Activated naive CD8-positive, alpha-beta T cell treated with anti-CD3 and anti-CD28 coated beads for 36 hours (primary cell): ENCODE measurements around the gene GLIS1. TPM values are rescaled to one million over a fixed set of nuclear protein-coding genes. Genes with fewer than 3 reads are reported as not detected.

Experiments
- DNase-seq: peaks from one replicate; pipeline ENCODE4 v3.0.0; 2021
- H3K27ac Mint-ChIP-seq: one replicate; pipeline ENCODE4 v1.8.0; 2022; ENCODE audit warnings: mild to moderate bottlenecking, moderate library complexity, mixed read lengths
- H3K27me3 Mint-ChIP-seq: one replicate; pipeline ENCODE4 v1.8.0; 2022; ENCODE audit warnings: mild to moderate bottlenecking, mixed read lengths
- H3K36me3 Mint-ChIP-seq: one replicate; pipeline ENCODE4 v1.8.0; 2021; ENCODE audit warnings: mild to moderate bottlenecking, mixed read lengths
- H3K4me1 Mint-ChIP-seq: one replicate; pipeline ENCODE4 v1.8.0; 2021; ENCODE audit warnings: mixed read lengths
- H3K4me3 Mint-ChIP-seq: one replicate; pipeline ENCODE4 v1.8.0; 2022; ENCODE audit warnings: mild to moderate bottlenecking, moderate library complexity, mixed read lengths
- H3K9me3 Mint-ChIP-seq: one replicate; pipeline ENCODE4 v1.8.0; 2022; ENCODE audit warnings: mixed read lengths
- total RNA-seq, 2 experiments: library from RNA; stranded (reverse); gene quantifications; one replicate each; pipeline ENCODE4 v1.2.3, GENCODE V29; 2021

GLIS1 gene
- total RNA-seq, 2 experiments from 2014 or later: 0.10 TPM; not detected in 1

DNA sequence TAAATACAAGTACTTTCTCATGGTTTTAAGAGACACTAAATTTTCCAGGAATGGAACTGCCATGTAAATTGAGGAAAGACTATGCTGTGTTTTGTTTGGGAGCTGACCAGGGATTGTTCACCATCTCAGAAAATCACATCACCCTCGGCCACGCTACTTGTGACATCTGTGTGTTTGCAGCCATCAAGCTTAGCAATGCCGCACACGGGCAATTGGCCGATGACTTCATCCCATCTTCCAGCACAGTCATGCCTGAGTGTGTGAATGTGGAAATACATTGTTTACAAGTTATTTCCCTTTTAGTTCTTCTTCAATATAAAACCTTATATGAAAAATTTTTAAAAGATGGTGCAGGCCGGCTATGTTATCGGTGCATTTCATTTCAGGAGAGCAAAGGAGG is 121.6 kb downstream of the GLIS1 start:
- DNase-seq: no peak
- H3K27me3 Mint-ChIP-seq: no peaks in the 10 kb centered on the region
- H3K36me3 Mint-ChIP-seq: peaks cover 2% of the 10 kb centered on the region
- no peaks in the 10 kb centered on the region for H3K4me1 Mint-ChIP-seq
- H3K27ac Mint-ChIP-seq: no peak overlapping the region
- H3K9me3 Mint-ChIP-seq: peaks cover 2% of the 10 kb centered on the region
- H3K4me3 Mint-ChIP-seq: no peak overlapping the region

DNA sequence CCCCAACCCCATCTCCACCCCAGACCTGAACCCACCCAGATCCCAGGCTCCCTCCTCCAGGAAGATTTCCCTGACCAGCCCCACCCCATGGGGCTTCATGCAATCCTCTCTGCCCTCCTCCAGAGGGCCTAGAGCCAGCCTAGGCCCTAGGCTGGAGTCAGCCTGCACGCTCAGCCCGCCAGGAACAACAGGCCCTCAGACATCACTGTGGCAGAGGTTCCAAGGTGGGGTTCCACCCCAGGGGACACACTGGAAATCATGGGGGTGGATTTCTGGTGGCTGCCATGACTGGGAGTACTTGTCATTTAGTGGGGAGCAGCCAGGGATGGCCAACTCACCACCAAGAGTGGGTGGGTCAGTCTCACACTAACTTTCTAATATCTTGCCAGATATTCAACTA is 122.0 kb downstream of the GLIS1 start:
- no peak for DNase-seq
- Mint-ChIP-seq H3K4me1 (no peaks in the 10 kb centered on the region), H3K27ac (no peak overlapping the region), H3K9me3 (peaks cover 3% of the 10 kb centered on the region), H3K27me3 (no peaks in the 10 kb centered on the region), H3K36me3 (peaks cover 2% of the 10 kb centered on the region), H3K4me3 (no peak overlapping the region)

DNA sequence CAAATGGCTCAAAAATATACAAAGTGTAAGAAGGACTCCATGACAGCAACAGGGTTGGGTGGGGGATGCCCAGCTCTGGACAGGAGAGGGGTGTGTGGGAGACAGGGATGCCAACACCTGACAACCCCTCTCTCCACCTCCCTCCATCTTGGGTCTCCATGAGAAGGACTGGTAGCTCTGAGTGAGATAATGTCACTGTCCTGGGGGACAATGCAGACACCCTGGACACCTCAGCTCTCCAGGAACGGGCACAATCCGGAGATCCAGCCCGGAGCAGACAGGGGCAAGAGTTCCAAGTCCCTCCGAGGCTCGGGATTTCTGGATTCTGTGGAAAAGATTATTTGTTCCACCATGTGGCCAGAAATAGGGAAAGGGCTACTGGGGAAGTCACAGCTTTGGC is 122.5 kb downstream of the GLIS1 start:
- Mint-ChIP-seq H3K4me1 (no peaks in the 10 kb centered on the region), H3K9me3 (peaks cover 6% of the 10 kb centered on the region), H3K27me3 (no peaks in the 10 kb centered on the region), H3K4me3 (no peak overlapping the region), H3K36me3 (peaks cover 2% of the 10 kb centered on the region), H3K27ac (no peak overlapping the region)
- no peak for DNase-seq

DNA sequence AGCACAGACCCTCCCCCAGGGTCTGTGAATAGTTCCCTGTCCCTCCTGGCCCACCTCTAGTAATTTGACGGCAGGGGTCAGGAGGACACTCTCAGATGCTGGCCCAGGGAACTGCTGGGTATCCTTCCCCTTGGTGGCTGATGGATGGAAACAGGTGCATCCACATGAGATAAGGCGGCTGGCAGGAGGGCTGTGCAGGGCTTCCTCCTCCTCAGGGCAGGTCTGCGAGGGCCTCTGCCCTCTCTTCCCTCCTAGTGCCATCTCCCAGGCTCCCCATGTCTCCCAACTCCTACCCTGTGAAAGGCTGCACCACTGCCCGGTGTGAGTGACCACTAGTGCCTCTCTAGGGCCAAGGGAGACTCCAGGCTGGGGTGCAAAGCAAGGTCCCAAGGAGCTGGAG is 123.9 kb downstream of the GLIS1 start:
- Mint-ChIP-seq H3K4me3 (no peak overlapping the region), H3K27me3 (no peaks in the 10 kb centered on the region), H3K9me3 (peaks cover 17% of the 10 kb centered on the region), H3K4me1 (no peaks in the 10 kb centered on the region), H3K36me3 (peaks cover 2% of the 10 kb centered on the region), H3K27ac (no peak overlapping the region)
- no peak for DNase-seq

DNA sequence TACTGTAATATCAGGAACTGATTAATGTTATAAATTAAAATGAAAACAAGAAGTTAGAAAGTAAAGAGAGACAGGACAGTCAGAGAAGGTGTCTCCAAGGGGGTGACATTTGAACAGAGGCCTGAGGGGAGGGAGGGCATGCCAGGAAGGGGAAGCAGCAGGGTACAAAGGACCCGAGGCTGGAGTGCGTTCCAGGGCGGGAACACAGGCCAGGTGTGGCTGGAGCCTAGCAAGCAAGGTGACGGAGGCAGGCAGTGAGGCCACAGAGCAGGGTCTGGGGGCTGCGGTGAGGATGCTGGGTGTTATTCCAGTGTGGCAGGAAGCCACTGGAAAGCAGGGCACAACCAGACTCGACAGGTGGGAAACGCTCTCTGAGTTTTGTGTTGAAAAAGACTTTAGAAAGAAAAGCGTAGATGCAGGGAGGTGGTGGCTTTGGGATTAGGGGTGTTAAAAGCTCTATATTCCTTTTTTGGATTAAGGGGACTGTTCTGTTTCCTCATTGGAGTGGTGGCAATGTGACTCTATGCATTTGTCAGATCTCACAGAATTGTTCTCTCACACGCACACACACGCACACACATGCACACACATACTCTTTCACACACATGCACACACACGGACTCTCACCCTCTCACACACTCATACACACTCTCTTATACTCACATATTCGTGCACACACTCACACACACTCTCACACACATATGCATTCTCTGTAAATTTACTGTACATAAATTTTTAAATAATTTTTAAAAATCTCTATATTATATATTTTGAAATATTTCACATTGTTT is 124.5 kb downstream of the GLIS1 start:
- Mint-ChIP-seq H3K4me3 (no peak overlapping the region), H3K4me1 (no peaks in the 10 kb centered on the region), H3K27ac (no peak overlapping the region), H3K36me3 (peaks cover 2% of the 10 kb centered on the region), H3K9me3 (peaks cover 18% of the 10 kb centered on the region), H3K27me3 (peaks cover 3% of the 10 kb centered on the region)
- DNase-seq: no peak

DNA sequence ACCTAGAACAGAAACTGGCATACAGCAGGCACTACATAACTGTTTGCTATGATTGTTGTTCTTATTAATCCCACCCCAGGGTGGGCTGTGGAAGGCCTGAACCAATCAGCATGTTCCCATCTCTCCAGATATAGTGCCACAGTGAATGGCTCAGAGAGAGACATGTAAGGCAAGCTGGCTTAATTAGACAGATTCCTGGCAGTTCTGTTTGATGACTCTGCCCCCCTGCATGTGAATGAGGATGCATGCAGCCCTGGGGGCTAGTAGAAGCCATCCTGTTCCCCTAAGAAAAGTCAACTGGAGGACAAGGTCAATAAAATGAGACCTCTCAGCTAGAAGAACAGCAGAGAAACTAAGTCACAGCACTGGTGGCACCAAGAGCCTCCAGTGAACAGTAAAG is 130.3 kb downstream of the GLIS1 start:
- Mint-ChIP-seq H3K27ac (no peak overlapping the region), H3K27me3 (peaks cover 3% of the 10 kb centered on the region), H3K36me3 (peaks cover 2% of the 10 kb centered on the region), H3K4me1 (no peaks in the 10 kb centered on the region), H3K4me3 (no peak overlapping the region), H3K9me3 (peaks cover 19% of the 10 kb centered on the region)
- no peak for DNase-seq

DNA sequence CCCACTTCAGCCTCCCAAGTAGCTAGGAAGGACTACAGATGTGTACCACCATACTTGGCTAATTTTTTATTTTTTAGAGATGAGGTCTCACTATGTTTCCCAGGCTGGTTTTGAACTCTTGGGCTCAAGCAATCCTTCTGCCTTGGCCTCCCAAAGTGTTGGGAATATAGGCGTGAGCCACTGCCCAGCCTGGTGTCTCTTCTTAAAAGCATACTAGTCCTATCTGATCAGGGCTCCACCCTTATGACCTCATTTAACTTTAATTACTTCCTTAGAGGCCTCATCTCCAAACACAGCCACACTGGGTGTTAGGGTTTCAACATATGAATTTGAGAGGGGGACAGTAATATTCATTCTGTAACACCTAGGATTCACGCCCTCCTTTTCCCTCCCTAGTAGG is 130.9 kb downstream of the GLIS1 start:
- DNase-seq: no peak
- Mint-ChIP-seq H3K27me3 (peaks cover 3% of the 10 kb centered on the region), H3K4me1 (no peaks in the 10 kb centered on the region), H3K27ac (no peak overlapping the region), H3K9me3 (peaks cover 19% of the 10 kb centered on the region), H3K4me3 (no peak overlapping the region), H3K36me3 (peaks cover 2% of the 10 kb centered on the region)

DNA sequence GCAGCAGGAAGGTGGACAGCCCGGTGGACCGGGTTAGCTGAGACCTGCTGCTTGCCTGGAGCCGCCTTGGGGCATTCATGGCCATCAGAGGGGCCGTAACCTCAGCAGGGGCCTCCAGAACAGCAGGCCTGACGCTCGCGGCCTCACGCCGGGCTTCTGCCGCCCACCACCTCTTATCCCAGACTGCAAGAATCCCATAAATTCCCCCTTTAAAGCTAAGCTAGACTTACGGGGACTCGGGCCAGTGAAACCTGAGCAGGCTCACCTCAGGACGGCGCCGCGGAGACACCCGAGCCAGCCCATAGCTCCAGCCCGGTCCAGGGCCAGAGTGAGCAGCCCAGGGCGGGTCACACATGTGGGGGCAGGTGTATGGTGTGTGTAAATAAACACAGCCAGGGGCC is 132.3 kb downstream of the GLIS1 start:
- Mint-ChIP-seq H3K4me3 (no peak overlapping the region), H3K27me3 (peaks cover 3% of the 10 kb centered on the region)
- no peak for DNase-seq

DNA sequence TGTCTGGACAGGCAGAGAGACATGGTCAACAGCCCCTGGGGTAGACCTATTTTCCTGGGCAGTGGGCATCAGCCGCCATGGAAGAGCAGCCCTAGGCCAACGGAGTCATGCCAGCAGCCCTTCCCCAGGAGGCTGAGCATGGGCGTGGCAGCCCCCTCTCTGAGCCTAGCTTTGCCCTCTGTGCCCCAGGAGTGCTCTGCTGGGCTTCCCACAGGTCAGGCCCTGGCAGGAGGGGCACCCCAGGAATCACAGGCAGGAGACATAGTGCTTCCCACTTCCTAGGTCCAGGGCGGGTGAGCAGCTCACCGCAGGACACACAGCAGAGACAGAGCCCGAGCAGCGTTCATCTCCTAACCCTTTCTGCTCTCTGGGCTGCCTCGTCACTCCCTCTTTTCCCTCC is 132.8 kb downstream of the GLIS1 start:
- Mint-ChIP-seq H3K9me3 (peaks cover 10% of the 10 kb centered on the region), H3K27ac (no peak overlapping the region)

More for the DNA sequence above, 132.3 kb downstream of the GLIS1 start:
- no peaks in the 10 kb centered on the region for H3K36me3 Mint-ChIP-seq
- H3K4me1 Mint-ChIP-seq: no peaks in the 10 kb centered on the region
- H3K9me3 Mint-ChIP-seq: peaks cover 13% of the 10 kb centered on the region
- H3K27ac Mint-ChIP-seq: no peak overlapping the region

DNA sequence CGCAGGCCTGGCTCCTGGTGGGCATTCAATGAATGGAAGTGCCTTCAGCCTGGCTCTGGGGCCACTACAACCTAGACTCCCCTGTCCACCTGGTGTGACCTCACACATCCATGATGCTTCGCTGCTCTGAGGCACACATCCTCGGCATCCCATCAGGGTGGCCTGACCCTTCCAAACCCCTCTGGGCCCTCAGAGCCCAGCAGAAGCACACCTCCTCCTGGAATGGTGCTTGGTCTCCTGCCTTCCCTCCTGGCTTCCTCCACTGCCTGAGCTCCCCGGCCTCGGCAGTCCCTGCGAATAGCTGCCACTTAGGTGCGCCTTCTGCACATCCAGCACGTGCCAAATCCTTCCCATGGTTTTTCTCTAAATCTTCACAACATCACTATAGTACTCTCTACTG is 133.8 kb downstream of the GLIS1 start:
- Mint-ChIP-seq H3K4me3 (no peak overlapping the region), H3K36me3 (no peaks in the 10 kb centered on the region), H3K4me1 (peaks cover 3% of the 10 kb centered on the region), H3K9me3 (peaks cover 2% of the 10 kb centered on the region), H3K27ac (no peak overlapping the region), H3K27me3 (peaks cover 3% of the 10 kb centered on the region)
- DNase-seq: no peak

More for the DNA sequence above, 132.8 kb downstream of the GLIS1 start:
- Mint-ChIP-seq H3K4me3 (no peak overlapping the region), H3K4me1 (peaks cover under 1% of the 10 kb centered on the region), H3K27me3 (peaks cover 3% of the 10 kb centered on the region), H3K36me3 (no peaks in the 10 kb centered on the region)
- no peak for DNase-seq

DNA sequence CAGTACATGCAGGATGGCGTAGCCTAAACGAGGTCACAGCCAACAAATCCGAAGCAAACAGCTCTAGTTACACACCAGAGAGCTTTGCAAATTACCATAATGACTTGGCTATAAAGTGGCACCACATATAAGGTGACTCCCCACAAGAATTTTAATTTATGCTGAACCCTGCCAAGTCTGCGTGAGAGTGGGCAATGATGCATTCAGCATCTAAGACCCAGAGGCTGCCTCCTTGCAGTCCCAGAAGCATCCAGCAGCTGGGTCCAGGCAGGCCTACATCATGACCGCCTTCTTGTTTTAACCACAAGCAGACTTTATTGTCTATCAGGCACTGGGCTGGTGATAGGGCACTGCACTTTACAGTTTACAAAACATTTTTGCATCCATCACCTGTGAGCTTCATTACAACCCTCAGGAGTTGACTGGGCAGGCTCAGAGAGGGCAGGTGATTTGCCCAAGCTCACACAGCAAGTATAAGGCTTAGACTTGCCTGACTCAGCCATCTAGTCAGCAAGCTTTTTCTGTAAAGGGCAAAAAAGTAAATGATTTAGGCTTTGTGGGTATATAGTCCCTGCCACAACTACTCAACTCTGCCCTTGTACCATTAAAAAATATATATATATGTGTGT is 134.6 kb downstream of the GLIS1 start:
- H3K4me1 Mint-ChIP-seq: peaks cover 3% of the 10 kb centered on the region
- H3K9me3 Mint-ChIP-seq: peaks cover under 1% of the 10 kb centered on the region
- no peak overlapping the region for H3K27ac Mint-ChIP-seq
- no peak overlapping the region for H3K4me3 Mint-ChIP-seq
- no peak for DNase-seq
- peaks cover under 1% of the 10 kb centered on the region for H3K27me3 Mint-ChIP-seq
- no peaks in the 10 kb centered on the region for H3K36me3 Mint-ChIP-seq

DNA sequence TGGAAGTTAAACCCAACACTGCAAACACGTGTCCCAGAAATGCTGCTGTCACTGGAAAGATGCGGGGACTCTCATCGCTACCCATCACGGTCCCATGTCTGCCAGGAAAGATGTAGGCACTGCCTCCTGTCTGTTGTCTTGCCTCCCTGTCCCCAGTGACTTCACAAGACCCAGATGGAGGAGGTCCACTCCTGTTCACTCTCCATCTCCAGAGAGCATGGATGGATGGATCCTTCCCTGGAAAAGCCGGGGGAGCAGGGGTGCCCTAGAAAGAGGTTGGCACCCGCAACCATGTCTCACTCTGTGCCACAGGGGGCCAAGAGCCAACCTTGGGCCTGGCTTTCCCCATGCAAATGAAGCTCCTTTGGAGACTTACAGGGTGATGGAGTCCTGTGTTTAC is 135.5 kb downstream of the GLIS1 start:
- H3K27ac Mint-ChIP-seq: no peak overlapping the region
- H3K36me3 Mint-ChIP-seq: no peaks in the 10 kb centered on the region
- DNase-seq: no peak
- H3K4me1 Mint-ChIP-seq: peaks cover 3% of the 10 kb centered on the region
- H3K9me3 Mint-ChIP-seq: no peaks in the 10 kb centered on the region
- no peaks in the 10 kb centered on the region for H3K27me3 Mint-ChIP-seq
- H3K4me3 Mint-ChIP-seq: no peak overlapping the region

DNA sequence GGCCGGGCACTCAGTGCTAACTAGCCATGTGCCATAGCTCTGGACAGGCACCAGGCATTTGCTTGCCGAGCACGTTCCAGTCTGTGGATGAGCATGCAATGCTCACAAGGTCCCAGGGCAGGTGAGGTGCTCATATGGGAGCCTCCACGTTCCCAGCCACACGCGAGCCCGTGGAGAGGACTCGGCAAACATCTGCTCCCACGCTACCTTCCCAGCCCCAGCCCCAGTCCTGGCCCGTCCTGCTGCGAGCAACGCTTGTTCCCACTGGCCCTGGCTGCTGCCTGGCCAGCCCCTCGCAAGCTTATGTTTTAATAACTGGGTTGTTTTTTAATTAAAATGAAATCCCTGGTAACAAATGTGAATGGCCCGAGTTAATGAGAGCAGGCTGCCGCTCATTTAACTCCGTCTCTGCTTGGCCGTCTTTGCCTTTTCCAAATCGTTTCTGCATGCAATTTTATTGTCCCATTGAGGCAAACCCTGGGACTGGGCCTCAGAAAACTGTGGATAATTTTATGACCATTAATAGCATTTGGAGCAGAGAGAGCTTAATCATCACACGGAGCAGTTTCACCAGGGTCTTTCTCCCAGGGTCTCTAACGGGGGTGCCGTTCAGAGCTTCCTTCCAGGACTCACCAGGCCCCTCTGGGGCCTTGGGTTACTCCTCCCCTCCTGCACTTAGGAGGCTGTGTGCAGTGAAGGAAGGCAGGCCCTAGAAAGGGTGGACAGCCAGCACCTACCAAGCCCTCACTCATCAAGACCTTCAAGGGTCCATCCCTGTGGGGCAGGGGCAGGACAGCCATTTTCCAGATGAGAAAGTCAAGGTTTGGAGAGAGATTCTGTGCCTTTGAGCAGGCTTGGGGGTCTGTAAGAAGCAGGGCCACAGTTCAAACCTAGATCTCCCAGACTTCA is 136.8 kb downstream of the GLIS1 start:
- H3K27ac Mint-ChIP-seq: no peak overlapping the region
- no peaks in the 10 kb centered on the region for H3K9me3 Mint-ChIP-seq
- DNase-seq: no peak
- no peaks in the 10 kb centered on the region for H3K36me3 Mint-ChIP-seq
- H3K4me3 Mint-ChIP-seq: no peak overlapping the region
- no peaks in the 10 kb centered on the region for H3K27me3 Mint-ChIP-seq
- H3K4me1 Mint-ChIP-seq: peaks cover 3% of the 10 kb centered on the region

DNA sequence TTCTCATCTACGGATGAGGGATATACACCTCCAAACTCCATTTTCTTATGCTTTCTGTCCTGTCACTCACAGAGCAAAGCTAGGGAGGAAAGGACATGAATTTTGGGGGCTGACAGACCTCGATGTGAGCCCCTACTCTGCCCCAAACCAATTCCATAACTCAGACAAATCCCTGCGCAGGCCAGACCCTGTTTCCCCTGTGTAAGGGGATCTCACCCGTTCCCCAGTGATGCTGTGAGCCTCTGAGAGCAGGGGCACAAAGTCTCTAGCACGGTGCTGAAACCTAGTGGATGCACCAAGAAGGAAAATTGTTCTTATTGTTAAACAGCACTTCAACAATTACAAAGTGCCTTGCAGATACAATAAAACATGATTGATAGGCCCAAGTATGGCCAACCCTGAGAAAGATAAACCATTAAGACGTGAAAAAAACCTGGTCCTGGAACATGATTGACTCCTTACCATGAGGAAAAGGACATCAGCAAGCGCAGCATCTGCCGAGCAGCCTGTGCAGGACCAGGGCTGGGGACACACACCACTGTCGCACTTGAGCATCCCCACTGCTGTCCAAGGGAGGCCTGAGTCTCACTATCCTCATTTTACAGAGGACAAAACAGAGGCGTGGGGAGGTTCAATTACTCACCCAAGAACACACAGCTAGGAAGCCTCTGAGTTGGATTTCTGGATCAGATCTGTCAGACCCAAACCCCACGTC is 137.8 kb downstream of the GLIS1 start:
- Mint-ChIP-seq H3K36me3 (no peaks in the 10 kb centered on the region), H3K4me3 (no peak overlapping the region), H3K9me3 (no peaks in the 10 kb centered on the region), H3K27ac (no peak overlapping the region), H3K4me1 (peaks cover 3% of the 10 kb centered on the region), H3K27me3 (no peaks in the 10 kb centered on the region)
- DNase-seq: no peak

DNA sequence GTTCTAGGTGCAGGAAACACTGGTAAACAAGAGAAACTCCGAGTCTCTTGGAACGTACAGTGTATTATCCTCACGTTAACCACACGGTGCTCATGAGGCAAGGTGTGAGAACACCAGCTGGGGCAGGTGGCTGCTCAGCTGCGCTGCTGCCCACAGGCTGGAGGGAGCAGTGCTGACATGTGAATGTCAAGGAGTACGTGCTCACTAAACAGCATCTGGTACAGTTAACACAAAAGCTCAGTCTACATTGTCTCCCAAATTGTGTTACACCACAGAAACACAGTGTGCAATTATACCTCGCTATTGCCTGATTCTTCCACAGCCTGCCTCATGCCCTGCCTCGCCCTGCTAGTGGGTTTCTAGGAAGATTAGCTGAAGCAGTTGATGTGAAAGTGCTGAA is 138.4 kb downstream of the GLIS1 start:
- no peaks in the 10 kb centered on the region for H3K27me3 Mint-ChIP-seq
- H3K9me3 Mint-ChIP-seq: no peaks in the 10 kb centered on the region
- DNase-seq: no peak
- H3K27ac Mint-ChIP-seq: no peak overlapping the region
- H3K4me1 Mint-ChIP-seq: peaks cover 3% of the 10 kb centered on the region
- no peak overlapping the region for H3K4me3 Mint-ChIP-seq
- H3K36me3 Mint-ChIP-seq: no peaks in the 10 kb centered on the region
